Ammon's horn (tissue), 1 donor: ENCODE results near the gene AGER.
A peak's percentile ranks its signal among the peaks of the same experiment; 100 is the strongest.
"Not testable (repeated sequence)": the region's sequence is repeated elsewhere in the genome, so short reads cannot be mapped to it uniquely, and the experiment has no call there.

Source experiments
- DNase-seq: peaks from one replicate; pipeline ENCODE4 v3.0.0-alpha.2; 2016; ENCODE audit warnings: low spot score

AGER gene

DNA sequence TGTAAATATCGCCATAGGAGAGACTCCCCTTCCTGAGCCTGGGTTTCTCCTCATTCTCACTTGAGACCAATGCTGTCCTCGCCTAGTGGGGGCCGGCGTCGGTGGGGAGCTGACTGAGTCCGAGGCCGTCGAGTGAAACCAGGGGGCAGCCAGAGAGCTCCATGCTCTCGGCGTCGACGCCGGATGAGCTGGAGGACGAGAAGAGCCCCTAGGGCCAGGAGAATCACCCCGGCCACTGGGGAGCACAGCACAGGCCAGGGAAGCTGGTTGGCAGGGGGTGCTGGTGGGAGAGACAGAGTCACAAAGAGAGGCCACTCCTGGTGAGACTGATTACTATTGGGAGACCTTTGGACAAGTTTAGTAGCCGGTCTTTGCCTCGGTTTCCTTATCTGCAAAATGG lies 14.8 kb upstream of the AGER start:
- no peak for DNase-seq

DNA sequence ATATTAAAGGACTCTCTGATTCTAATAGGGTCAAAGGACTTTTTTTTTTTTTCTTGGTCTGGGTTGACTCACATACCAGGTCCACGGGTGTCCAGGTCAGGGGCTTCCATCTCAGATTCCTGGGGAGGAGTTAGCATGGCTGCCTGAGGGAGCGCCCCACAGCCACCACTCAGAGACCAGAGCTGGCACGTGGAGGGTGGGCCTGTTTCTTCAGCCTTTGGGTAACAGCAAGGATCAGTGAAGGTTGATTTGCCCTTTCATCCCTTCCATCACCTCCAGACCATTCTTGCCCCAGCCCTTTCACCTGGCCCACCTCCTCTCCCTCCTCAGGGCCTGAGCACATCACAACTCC lies 14.3 kb upstream of the AGER start:
- no peak for DNase-seq

DNA sequence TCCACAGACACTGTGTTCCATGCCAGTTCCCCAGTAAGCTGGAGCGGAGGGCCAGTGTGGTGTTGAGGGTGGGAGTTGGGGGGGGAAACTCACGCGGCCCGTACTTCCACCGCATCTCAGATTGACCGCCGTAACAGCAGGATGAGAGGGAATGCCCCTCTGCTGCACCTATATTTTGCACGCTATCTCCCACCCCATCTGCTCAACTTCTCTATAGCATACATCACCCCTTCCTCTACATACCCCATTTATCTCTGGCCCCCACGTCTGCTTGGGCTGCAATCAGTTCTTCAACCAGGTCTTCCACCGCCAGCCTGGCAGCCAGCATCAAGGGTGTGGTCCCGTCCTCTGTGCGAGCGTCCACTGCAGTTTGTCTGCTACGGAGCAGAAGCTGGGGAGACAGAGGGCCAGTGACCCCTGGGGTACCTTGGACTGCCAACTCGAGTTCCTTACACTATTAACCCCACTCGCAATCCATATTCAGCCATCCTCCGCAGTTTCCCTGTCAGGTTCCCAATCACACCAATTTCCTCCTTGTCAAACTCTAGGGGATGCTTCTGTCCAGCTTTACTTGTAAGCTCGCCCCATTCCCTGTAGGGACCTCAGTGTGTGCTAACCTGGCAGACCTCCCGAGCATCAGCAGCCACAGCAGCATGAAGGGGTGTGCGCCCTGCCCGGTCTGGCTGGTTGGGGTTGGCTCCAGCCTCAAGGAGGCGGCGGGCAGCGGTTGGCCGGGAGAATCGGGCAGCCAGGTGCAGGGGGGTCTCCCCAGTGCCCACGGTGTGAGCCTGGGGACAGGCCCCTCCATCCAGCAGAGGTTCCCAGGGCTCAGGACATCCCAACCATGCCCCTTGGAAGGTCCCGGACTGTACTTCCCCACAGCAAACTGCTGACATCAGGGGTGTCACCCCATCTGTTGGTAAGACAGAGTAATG lies 12.9 kb upstream of the AGER start:
- DNase-seq, result no peak

DNA sequence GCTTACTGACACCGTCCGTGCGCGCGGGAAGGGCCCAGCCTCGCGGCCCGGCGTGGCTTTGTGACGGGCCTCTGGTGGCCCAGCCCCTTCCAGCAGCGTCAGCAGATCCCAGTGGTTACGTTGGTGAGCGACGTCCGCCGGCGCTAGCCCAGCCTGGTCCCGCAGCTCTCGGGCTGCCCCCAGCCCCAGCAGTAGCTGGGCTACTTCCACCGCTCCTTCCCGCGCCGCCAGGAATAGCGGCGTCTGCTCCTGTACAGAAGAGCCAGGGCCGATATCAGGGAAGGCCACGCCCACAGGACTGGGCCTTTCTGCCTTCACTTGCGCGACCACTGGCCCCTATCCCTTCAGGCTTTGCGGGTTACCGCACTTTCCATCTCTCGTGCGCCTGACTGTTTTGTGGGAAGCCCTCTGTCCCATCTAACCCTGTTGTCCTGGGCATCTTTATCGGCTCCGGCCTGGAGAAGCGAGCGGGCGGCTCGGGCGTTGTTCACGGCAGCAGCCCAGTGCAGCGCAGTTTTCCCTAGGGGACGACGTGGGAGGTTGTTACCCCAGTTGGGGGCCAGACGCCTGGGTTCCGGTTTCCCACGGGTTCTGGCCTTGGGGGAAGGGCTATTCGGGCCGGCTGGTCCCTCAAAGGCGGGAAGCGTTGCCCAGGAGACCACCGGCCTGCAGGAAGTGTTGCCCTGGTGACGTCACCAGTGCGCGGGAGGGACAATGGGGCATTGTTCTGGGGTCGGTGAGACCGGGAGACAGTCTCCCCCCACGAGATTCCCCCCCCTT lies 12.0 kb upstream of the AGER start:
- DNase-seq, result peak; percentile 96

DNA sequence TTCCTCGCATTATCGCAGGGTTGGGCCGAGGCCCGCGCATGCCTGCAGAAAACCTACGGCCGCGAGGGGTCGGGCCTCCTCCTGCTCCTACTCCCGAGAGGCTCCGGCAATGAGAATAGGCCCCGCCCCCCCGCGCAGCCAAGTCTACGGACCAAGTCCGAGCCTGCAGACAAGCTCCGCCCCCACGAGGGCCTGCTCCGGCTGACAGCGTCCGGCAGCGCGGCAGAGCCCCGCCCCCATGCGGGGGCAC lies 11.5 kb upstream of the AGER start:
- peak; percentile 100 for DNase-seq

- DNase-seq, result peak; percentile 67
Observed at GRCh38 chr6:32194825-32195651, 11.0 kb upstream of the AGER start.

GRCh38 chr6:32194388-32194787 lies 10.3 kb upstream of the AGER start:
- no peak for DNase-seq

DNA sequence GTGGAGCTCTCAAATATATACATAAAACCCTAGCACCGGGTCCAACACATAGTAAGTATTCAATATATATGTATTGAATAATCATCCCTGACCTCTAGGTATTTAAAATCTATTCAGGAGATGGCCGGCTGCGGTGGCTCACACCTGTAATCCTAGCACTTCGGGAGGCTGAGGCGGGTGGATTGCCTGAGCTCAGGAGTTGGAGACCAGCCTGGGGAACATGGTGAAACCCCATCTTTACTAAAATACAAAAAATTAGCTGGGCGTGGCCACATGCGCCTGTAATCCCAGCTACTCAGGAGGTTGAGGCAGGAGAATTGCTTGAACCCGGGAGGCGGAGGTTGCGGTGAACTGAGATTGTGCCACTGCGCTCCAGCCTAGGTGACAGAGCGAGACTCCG lies 9.0 kb upstream of the AGER start:
- DNase-seq, result not testable (repeated sequence)

DNA sequence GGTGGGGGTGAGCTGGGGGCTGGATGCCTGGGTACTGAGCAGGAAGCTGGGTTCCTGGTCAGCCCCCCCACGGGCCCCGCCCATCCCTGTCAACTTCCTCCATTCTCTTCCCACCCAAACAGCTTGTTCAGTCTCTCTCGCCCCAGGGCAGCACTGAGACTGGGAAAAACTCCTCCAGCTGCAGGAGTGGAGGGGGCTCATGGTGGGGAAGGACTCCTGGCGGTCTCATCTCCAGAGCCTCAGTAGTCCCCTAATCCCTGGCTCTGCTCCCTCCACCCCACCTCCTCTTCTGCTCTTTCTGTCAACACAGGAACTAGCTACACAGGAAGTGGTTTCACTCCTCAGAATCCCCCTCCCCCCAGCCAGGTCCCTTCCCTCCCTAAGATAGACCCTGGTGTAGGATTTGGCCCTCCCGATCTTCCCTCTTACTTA lies 8.6 kb upstream of the AGER start, which contains the start of gene GPSM3:
GPSM3 (minus strand) TSS at position 36 of the 432 bp plus-strand sequence. CDS start 130 bp downstream, outside the sequence.
- peak; percentile 54 for DNase-seq

DNA sequence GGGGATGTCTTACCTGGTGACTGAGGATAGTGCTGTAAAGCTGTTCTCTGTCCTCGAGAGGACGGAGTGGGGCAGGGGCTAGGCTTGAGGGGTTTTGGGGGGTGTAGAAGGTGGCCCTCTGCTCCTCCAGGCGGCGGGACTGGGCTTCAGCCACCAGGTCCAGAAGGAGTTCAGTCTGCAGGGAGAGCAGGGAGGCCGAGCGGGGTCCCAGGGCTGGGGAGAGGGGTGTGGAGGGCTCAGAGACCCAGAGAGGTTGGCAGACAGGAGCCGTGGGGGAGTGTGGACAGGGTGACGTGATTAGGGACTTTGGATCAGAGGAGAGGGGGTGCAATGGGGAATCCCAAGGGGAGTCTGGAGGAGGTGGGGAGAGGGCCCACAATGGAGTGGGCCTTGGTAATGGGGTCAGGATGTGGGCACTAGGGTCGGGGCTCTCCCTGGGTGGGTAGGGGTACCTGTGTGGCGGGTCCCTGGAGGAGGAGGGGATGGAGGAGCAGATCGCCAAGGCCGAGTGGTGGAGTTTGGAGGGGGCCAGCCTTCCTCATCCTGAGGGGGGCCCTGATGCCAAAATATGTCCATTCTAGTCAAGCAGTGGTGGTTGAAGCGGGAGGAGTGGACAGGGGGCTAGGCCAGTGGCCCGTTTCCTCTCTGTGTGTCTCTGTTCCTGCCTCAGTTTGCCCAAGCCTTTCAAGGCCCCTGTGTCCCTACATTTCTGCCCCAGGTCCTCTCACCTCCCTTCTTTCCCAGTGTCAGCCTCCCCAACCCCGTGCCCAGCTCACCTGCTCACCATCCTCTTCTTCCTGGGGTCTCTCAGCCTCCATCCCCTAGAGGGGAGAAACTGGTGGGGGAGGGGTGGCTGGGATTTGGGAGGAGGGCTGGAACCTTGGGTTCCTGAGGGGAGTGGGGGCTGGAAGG lies 7.9 kb upstream of the AGER start:
- DNase-seq, result no peak

DNA sequence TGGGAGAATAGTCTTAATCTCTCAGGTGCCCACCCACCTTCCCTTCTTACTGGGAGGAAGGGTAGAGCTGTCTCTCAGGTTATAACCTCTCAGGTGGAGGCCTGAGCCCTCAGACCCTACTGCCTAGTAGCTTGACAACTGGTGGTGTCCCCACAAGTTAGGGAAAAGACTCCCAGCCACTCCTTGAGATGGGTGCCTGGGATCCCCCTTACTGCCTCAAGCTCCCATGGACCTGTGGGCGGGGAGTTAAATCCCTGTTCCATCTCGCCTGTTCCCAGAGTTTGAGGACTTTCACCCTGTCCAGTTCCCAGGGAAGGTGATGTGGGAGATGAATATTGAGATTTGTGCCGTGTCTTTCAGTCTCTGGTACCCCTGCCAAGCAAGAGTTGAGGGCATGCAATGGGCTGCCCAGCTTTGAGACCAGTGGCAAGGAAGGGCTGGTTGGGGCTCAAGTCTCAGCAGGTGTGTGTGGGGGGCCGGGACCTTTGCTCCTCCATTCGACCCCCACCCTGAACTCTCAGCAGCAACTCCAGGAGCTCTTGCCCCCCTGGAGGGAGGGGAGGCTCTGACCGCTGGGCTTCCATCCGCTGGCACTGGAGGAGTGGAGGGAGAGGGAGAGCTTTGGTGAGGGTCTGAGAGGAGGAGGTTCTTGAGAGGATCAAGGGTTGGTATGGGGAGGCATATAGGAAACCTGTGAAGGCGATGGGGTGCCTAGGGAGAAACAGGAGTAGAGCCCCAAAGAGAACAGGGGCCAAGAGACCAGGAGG lies 7.0 kb upstream of the AGER start:
- no peak for DNase-seq

DNA sequence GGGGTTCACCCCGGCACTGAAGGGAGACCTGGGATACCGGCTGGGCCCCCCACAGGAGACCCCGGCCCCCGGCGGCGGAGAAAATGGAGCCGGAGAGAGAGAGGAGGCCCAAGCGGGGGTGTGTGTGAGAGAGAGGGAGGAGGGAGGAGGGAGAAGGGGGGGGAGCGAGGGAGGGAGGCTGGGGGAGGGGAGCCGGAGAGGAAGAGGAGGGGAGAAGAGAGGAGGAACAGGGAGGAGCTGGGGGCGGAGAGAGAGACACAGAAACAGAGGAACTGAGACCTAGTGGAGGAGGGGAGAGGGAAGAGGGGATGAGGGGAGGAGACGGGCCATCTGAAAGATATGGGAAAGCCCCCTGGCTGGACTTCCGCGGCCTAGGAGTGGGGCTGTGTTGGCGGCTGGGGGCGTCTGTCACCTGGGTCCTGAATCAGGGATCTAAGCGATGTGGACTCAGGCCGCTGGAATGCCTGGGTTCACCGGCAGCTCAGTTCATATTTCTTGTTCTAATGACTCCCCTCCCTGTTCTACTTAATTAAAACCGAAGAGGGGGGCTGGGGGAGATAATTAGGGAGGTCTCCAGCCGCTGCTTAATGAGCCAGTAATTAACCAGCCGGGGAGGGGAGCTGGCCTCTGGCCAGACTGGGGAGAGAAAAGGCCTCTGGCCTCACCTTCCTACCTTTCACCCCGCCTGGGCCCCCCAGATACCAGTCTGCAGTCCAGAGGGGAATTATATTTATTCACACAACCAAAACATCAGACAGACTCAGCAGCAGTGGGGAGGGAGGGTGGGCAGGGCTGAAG lies 6.2 kb upstream of the AGER start, which contains the start of gene PBX2:
PBX2 (minus strand) TSS at position 149 of the 798 bp plus-strand sequence. CDS start 287 bp downstream, outside the sequence.
- peak; percentile 97 for DNase-seq

DNA sequence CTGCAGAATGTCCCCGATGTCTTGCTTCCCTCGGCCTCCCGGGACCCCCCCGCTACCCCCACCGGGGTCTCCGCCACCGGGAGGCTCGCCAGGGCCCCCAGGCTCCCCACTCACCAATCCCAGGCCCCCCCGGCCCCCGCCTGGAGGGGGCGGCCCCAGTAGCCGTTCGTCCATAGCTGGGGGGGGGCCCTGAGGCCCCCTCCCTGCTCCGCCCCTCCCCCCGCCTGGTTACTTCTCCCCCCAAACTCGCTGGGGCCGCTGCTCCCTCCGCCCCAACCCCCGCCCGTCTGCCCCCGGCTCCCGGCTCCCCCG lies 5.6 kb upstream of the AGER start:
- DNase-seq, result no peak

DNA sequence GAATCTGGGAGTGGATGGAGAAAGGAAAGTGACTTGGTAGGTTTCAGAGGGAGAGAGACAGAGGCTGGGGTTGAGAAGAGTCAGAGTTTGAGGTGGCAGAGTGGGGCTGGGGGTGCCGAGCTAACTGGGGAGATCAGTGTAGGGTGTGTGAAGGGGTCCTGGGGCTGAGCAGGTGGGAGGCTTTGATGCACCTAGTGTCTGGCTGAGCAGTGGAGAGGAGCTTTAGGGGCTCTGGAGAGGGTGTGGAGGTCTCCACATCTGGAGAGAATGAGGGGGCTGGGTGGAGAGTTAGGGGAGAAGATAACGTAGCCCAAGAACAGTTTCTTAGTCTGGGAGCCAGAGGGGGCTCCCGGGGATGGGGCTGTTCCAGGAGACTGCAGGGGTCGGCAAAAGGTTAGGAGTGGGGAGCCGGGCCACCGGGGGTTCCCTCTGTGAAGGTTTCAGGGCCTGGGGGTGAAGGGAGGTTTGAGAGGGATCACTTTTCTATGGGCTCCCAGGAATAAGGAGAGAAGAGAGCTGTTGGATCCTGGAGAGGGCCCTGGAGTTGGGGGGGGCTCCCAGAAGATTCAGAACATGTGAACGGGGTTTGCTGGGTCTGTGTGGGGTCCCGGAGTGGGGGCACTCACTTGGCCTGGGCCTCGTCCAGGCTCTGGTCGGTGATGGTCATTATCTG lies 5.2 kb upstream of the AGER start:
- no peak for DNase-seq

DNA sequence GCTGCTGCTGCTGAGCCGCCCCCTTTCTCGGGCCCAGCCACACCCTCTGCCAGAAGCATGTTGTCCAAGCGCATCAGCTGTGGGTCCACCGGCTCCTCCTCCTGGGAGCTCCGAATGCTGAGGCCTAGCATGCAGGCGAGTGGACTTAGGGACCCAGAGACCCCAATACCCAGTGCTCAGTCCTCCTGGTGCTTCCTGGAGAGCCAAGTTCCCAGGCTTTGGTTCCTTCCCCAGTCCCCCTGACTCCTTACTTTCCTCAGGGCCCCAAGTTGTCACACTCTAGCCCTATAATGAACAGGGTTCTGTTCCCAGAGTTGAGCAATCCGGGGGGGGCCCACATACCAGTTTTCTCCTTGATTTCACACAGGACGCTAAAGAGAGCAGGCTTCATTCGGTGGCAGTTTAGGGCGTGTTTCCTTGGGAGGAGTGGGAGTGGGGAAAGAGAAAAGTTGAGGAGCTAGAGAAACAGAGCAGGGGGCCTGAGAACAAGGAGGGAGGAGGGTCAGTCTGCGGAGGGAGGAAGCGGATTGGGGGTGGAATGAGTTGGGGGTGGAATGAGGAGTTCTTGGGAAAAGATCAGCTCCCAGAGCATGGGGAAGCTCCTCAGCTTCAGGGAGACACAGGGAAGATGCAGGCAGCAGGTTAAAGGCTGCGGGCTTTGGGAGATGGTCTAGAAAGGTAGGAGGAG lies 4.5 kb upstream of the AGER start:
- DNase-seq, result no peak

GRCh38 chr6:32187725-32188380 lies 3.8 kb upstream of the AGER start:
- DNase-seq, result not testable (repeated sequence)

DNA sequence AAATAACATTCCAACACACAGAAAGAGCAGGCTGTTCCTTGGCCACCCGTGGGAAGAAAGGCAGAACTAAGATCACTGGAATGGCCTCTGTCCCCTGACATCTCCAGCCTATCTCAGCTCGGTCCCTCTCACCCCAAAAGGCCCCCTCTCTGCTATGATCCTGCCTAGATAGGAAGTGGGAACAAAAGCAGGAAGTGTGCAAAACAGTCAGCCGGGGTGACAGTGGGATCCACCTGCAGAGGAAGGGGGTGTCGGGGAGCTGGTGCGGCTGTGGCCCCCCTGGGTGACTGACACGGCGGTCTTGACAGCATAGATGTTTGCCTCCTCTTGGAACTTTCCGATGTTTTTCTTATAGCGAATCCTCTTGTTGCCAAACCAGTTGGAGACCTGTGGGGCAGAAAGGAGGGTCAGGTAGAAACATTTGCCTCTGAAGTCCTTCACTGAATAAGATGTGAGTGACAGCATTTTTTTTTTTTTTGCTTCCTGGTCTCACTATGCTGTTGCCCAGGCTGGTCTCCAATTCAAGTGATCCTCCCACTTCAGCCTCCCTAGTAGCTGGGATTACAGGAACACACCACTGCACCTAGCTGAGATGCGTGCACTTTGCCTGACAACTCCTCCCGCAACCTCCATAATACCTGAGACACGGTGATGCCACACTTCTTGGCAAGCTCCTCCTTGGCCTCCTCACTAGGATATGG lies 3.1 kb upstream of the AGER start:
- DNase-seq, result no peak
